PFSK-1 (cell line): ENCODE measurements around the gene NAA15. TPM values are rescaled to one million over a fixed set of nuclear protein-coding genes. Genes with fewer than 3 reads are reported as not detected.

Source experiments
- FOXP2 ChIP-seq: optimal IDR thresholded peaks from 2 replicates; pipeline ENCODE3; 2011; ENCODE audit warnings: borderline replicate concordance, control low read depth, inconsistent platforms; ENCODE audit not compliant: insufficient read depth; ENCODE audit errors: extremely low read length, extremely low read depth
- POLR2AphosphoS5 ChIP-seq: IDR thresholded peaks from 2 replicates; pipeline ENCODE4 v1.6.1; 2012; ENCODE audit warnings: low read depth, mild to moderate bottlenecking, control low read depth, low read length, moderate library complexity
- REST ChIP-seq, 2 experiments: IDR thresholded peaks; 2 replicates each; pipeline versions ENCODE4 v1.6.1 to v1.8.0; 2011 to 2012; ENCODE audit warnings: low read depth in 2 of 2, low read length in 2 of 2, control low read depth in 1 of 2, inconsistent platforms in 1 of 2, mild to moderate bottlenecking in 1 of 2, moderate library complexity in 1 of 2; ENCODE audit not compliant: insufficient read depth in 1 of 2
- SIN3A ChIP-seq: IDR thresholded peaks from 2 replicates; pipeline ENCODE4 v1.6.1; 2012; ENCODE audit warnings: mild to moderate bottlenecking, low read length, moderate library complexity, borderline replicate concordance; ENCODE audit not compliant: insufficient read depth
- TAF1 ChIP-seq: IDR thresholded peaks from 2 replicates; pipeline ENCODE4 v1.6.1; 2012; ENCODE audit warnings: low read length, control low read depth, borderline replicate concordance; ENCODE audit not compliant: insufficient read depth
- polyA plus RNA-seq: library from polyadenylated mRNA; unstranded; fragments of >200 nt; gene quantifications from one replicate; pipeline ENCODE4 v1.2.1, GENCODE V29; 2012; ENCODE audit warnings: low read depth, missing spikeins; ENCODE audit not compliant: insufficient read length

Gene NAA15
- 10.6 TPM for polyA plus RNA-seq

- peak; percentile 92; the same call in 1 of the 2 replicates for TF ChIP-seq TAF1
- peak in 1 of 2 experiments; percentile 37; a peak in 1 of 4 replicates for TF ChIP-seq REST (IDR thresholded peaks at IDR 0.05; ENCODE audit: insufficient read depth in 1 of 2, low read depth in 2 of 2, low read length in 2 of 2)
- TF ChIP-seq POLR2AphosphoS5: peak; percentile 97
- no peak; the same call in 1 of the 2 replicates for TF ChIP-seq SIN3A
- no peak for TF ChIP-seq FOXP2
Measured at GRCh38 chr4:139301113-139301820, at the start of gene NAA15. Gene NAA15, plus strand, starts transcription at chr4:139301505. Its CDS starts 273 bp downstream, at chr4:139301778.

GRCh38 chr4:139253046-139253445, 48.3 kb upstream of the NAA15 start:
- TF ChIP-seq SIN3A (no peak), TAF1 (no peak), POLR2AphosphoS5 (no peak), REST (IDR thresholded peaks at IDR 0.05; ENCODE audit: insufficient read depth in 1 of 2, low read depth in 2 of 2, low read length in 2 of 2) (no peak), FOXP2 (no peak)

- no peak for TF ChIP-seq TAF1
- TF ChIP-seq FOXP2: no peak
- TF ChIP-seq REST (IDR thresholded peaks at IDR 0.05; ENCODE audit: insufficient read depth in 1 of 2, low read depth in 2 of 2, low read length in 2 of 2): no peak
- TF ChIP-seq POLR2AphosphoS5: no peak
Measured at GRCh38 chr4:139253713-139254112, 47.6 kb upstream of the NAA15 start.

- TF ChIP-seq REST (IDR thresholded peaks at IDR 0.05; ENCODE audit: insufficient read depth in 1 of 2, low read depth in 2 of 2, low read length in 2 of 2) (no peak), SIN3A (no peak), TAF1 (no peak)
Measured at GRCh38 chr4:139256349-139256748, 45.0 kb upstream of the NAA15 start.

GRCh38 chr4:139265654-139266053, 35.7 kb upstream of the NAA15 start:
- TF ChIP-seq FOXP2: no peak
- TF ChIP-seq REST (IDR thresholded peaks at IDR 0.05; ENCODE audit: insufficient read depth in 1 of 2, low read depth in 2 of 2, low read length in 2 of 2): no peak
- no peak for TF ChIP-seq TAF1
- TF ChIP-seq SIN3A: no peak
- TF ChIP-seq POLR2AphosphoS5: no peak
